HepG2 (cell line): ENCODE data around the gene EMC9. TPM values are rescaled to one million over a fixed set of nuclear protein-coding genes. Genes with fewer than 3 reads are reported as not detected.

Experiments
- ATAC-seq: fragments of 200-7000 bp; cut with Tn5 transposase; 3 replicates; pipeline ENCODE4 v1.9.1; 2020; ENCODE audit warnings: mild to moderate bottlenecking, moderate library complexity
- BruUV-seq: library from RNA; stranded (reverse); fragments of 400-500 nt; replicated peaks from 2 replicates; lab custom pipeline; 2021; lab: Mats Ljungman, UMichigan
- CTCF ChIA-PET: fragments of 300-600 bp; formaldehyde crosslinking; extraction: SDS; loops from one replicate; lab custom pipeline; 2021; ENCODE audit warnings: low total read pairs, inconsistent platforms, low intra/inter-chr PET ratio; lab: Yijun Ruan, JAX
- POLR2A ChIA-PET: fragments of 350-600 bp; sonication (Branson Sonifier 250); formaldehyde crosslinking; loops from one replicate; lab custom pipeline; 2020; ENCODE audit warnings: antibody characterized with exemption, inconsistent platforms; lab: Yijun Ruan, JAX
- DNase-seq: peaks from one replicate; pipeline ENCODE4 v3.0.0-alpha.2; 2015; ENCODE audit warnings: low spot score
- FAIRE-seq: peaks from 3 replicates; lab custom pipeline; 2011; peaks lifted over from hg19 to GRCh38; lab: Jason Lieb, UNC
- H2AFZ ChIP-seq: one replicate; pipeline ENCODE4 v1.6.1; 2011; ENCODE audit warnings: low read length, inconsistent platforms
- H3K27ac ChIP-seq: fragments of 300-600 bp; 3 replicates; pipeline ENCODE4 v1.8.0; 2011; ENCODE audit warnings: mixed run types, mild to moderate bottlenecking, mixed read lengths, low read length, inconsistent platforms; ENCODE audit not compliant: insufficient read depth; ENCODE audit errors: extremely low read length
- H3K27me3 ChIP-seq, 2 experiments: fragments of 200-600 bp in 1 of 2; 2 replicates in 1 of 2; 3 replicates in 1 of 2; pipeline versions ENCODE4 v1.6.0 to v1.8.0; 2011; ENCODE audit warnings: low read length in 2 of 2, mild to moderate bottlenecking in 2 of 2, moderate library complexity in 2 of 2, inconsistent platforms in 1 of 2; ENCODE audit not compliant: insufficient read depth in 2 of 2, control insufficient read depth in 1 of 2
- H3K36me3 ChIP-seq, 2 experiments: fragments of 200-600 bp in 1 of 2; replicated peaks in 1 of 2; 2 replicates in 1 of 2; 3 replicates in 1 of 2; pipeline versions ENCODE4 v1.5.1 to v1.8.0; 2011; ENCODE audit warnings: low read length in 2 of 2, inconsistent platforms in 1 of 2; ENCODE audit not compliant: insufficient read depth in 2 of 2, control insufficient read depth in 1 of 2
- H3K4me1 ChIP-seq: 2 replicates; pipeline ENCODE4 v1.5.1; 2012; ENCODE audit warnings: low read length, inconsistent platforms; ENCODE audit not compliant: insufficient read depth
- H3K4me2 ChIP-seq: 2 replicates; pipeline ENCODE4 v1.6.0; 2011; ENCODE audit warnings: low read depth, low read length, inconsistent platforms
- H3K4me3 ChIP-seq, 3 experiments: fragments of 200-600 bp in 1 of 3; sonication (generic), shearing (Covaris generic) in 1 of 3; replicated peaks in 1 of 3; 2 replicates each; pipeline ENCODE4 v1.5.1; 2011 to 2016; ENCODE audit warnings: low read length in 3 of 3, inconsistent platforms in 2 of 3, low read depth in 2 of 3, mild to moderate bottlenecking in 2 of 3, control low read depth in 1 of 3, mixed read lengths in 1 of 3; ENCODE audit not compliant: insufficient read depth in 1 of 3
- H3K79me2 ChIP-seq: one replicate; pipeline ENCODE4 v1.6.1; 2011; ENCODE audit warnings: low read length, inconsistent platforms; ENCODE audit not compliant: insufficient read depth
- H3K9ac ChIP-seq: 2 replicates; pipeline ENCODE4 v1.6.0; 2011; ENCODE audit warnings: mild to moderate bottlenecking, low read depth, low read length, inconsistent platforms; ENCODE audit not compliant: insufficient read depth
- H3K9me3 ChIP-seq: 2 replicates; pipeline ENCODE4 v1.5.1; 2012; ENCODE audit warnings: mild to moderate bottlenecking, low read length
- H4K20me1 ChIP-seq: 2 replicates; pipeline ENCODE4 v1.6.0; 2011; ENCODE audit warnings: inconsistent platforms, mild to moderate bottlenecking, low read length, moderate library complexity; ENCODE audit not compliant: insufficient read depth
- ARID2 ChIP-seq: sonication (generic); formaldehyde crosslinking; IDR thresholded peaks from 2 replicates; pipeline ENCODE4 v1.8.1; 2022; ENCODE audit warnings: mild to moderate bottlenecking, missing genetic modification reagents, borderline replicate concordance
- CENPT ChIP-seq: sonication (generic); formaldehyde crosslinking; IDR thresholded peaks from 2 replicates; pipeline ENCODE4 v1.8.0; 2022; ENCODE audit warnings: low read depth, mild to moderate bottlenecking, moderate library complexity, missing genetic modification reagents
- DPF2 ChIP-seq: sonication (generic); formaldehyde crosslinking; IDR thresholded peaks from 2 replicates; pipeline ENCODE4 v1.4.0; 2020; ENCODE audit warnings: mild to moderate bottlenecking, low read depth, missing genetic modification reagents, borderline replicate concordance
- NCOA2 ChIP-seq: sonication (generic); formaldehyde crosslinking; IDR thresholded peaks from 2 replicates; pipeline ENCODE4 v1.8.0; 2022; ENCODE audit warnings: inconsistent platforms
- NR0B2 ChIP-seq: sonication (generic); formaldehyde crosslinking; IDR thresholded peaks from 2 replicates; pipeline ENCODE4 v1.4.0; 2020; ENCODE audit warnings: mild to moderate bottlenecking, missing genetic modification reagents
- RFX3 ChIP-seq: IDR thresholded peaks from 2 replicates; pipeline ENCODE4 v1.6.1; 2016; ENCODE audit warnings: missing biosample characterization, missing genetic modification reagents
- STAT5B ChIP-seq: sonication (generic); formaldehyde crosslinking; IDR thresholded peaks from 2 replicates; pipeline ENCODE4 v1.4.0; 2020; ENCODE audit warnings: missing genetic modification reagents
- THYN1 ChIP-seq: sonication (generic); formaldehyde crosslinking; IDR thresholded peaks from 2 replicates; pipeline ENCODE4 v1.8.1; 2023; ENCODE audit warnings: low read depth, mild to moderate bottlenecking, moderate library complexity, missing genetic modification reagents, borderline replicate concordance
- TOPORS ChIP-seq: sonication (generic); formaldehyde crosslinking; IDR thresholded peaks from 2 replicates; pipeline ENCODE4 v1.8.0; 2023; ENCODE audit warnings: mild to moderate bottlenecking, missing genetic modification reagents
- ZBTB20 ChIP-seq: sonication (generic); formaldehyde crosslinking; IDR thresholded peaks from 2 replicates; pipeline ENCODE4 v1.8.1; 2023; ENCODE audit warnings: missing genetic modification reagents, low read depth, mild to moderate bottlenecking, borderline replicate concordance
- ZNF281 ChIP-seq: sonication (generic); formaldehyde crosslinking; IDR thresholded peaks from 2 replicates; pipeline ENCODE4 v1.4.0; 2020; ENCODE audit warnings: missing genetic modification reagents, borderline replicate concordance
- ZNF547 ChIP-seq: sonication (generic); formaldehyde crosslinking; IDR thresholded peaks from 2 replicates; pipeline ENCODE4 v1.5.1; 2020; ENCODE audit warnings: mild to moderate bottlenecking, missing genetic modification reagents
- ZNF615 ChIP-seq: sonication (generic); formaldehyde crosslinking; IDR thresholded peaks from 2 replicates; pipeline ENCODE4 v1.5.0; 2020; ENCODE audit warnings: mild to moderate bottlenecking, missing genetic modification reagents, borderline replicate concordance
- ZNF713 ChIP-seq: sonication (generic); formaldehyde crosslinking; IDR thresholded peaks from 2 replicates; pipeline ENCODE4 v1.4.0; 2020; ENCODE audit warnings: mild to moderate bottlenecking, missing genetic modification reagents
- ZNF724P ChIP-seq: sonication (generic); formaldehyde crosslinking; IDR thresholded peaks from 2 replicates; pipeline ENCODE4 v1.8.0; 2022; ENCODE audit warnings: missing genetic modification reagents, borderline replicate concordance
- ZNF747 ChIP-seq: sonication (generic); formaldehyde crosslinking; IDR thresholded peaks from 2 replicates; pipeline ENCODE4 v1.8.1; 2023; ENCODE audit warnings: missing genetic modification reagents, mild to moderate bottlenecking, borderline replicate concordance
- ZNF761 ChIP-seq: sonication (generic); formaldehyde crosslinking; conservative IDR thresholded peaks from 2 replicates; pipeline ENCODE4 v1.4.0; 2020; ENCODE audit warnings: mild to moderate bottlenecking, missing genetic modification reagents
- ZUFSP ChIP-seq: sonication (generic); formaldehyde crosslinking; IDR thresholded peaks from 2 replicates; pipeline ENCODE4 v1.9.0; 2021; ENCODE audit warnings: missing genetic modification reagents, mild to moderate bottlenecking, borderline replicate concordance
- WGBS: methylation state at CpG from one replicate; pipeline ENCODE4 v1.1.6; 2017; ENCODE audit warnings: low lambda C conversion rate; 5-methylcytosine and 5-hydroxymethylcytosine counted together
- in situ Hi-C: cut with HindIII; loops from 2 replicates; pipeline ENCODE4 v1.10.0; 2017; ENCODE audit warnings: low pct_unique_long_range_greater_than_20kb; ENCODE audit not compliant: extremely low pct_ligation_motif_present
- intact Hi-C: fragments of 100-400 bp; cut with micrococcal nuclease; formaldehyde crosslinking; loops from one replicate; pipeline ENCODE4 v1.10.0; 2022; ENCODE audit not compliant: unreplicated experiment
- polyA plus RNA-seq, 8 experiments: library from polyadenylated mRNA; depleted of rRNA in 3 of 8; stranded (reverse) in 7 of 8; unstranded in 1 of 8; fragments of >200 nt; fragmentation: Illumina TruSeq in 4 of 8; extraction: Trizol in 4 of 8; gene quantifications; 2 replicates each; pipeline versions ENCODE4 v1.2.1 to v1.2.3, GENCODE V29; 2011 to 2016; ENCODE audit warnings: low read depth in 4 of 8, missing spikeins in 1 of 8, mixed read lengths in 1 of 8; ENCODE audit not compliant: insufficient read depth in 1 of 8
- total RNA-seq, 5 experiments: library from RNA; depleted of rRNA; stranded (reverse); fragments of >200 nt; fragmentation: Illumina TruSeq; extraction: Trizol; gene quantifications; 2 replicates each; pipeline ENCODE4 v1.2.3, GENCODE V29; 2016; ENCODE audit warnings: low read depth in 1 of 5

EMC9 gene
- total and polyA plus RNA-seq, 2 of the 13 experiments (the other 11 are each of a cell fraction or from before 2014, with no cell fraction given) = 60.5 to 78.7 TPM

- Histone ChIP-seq H3K27ac (peak overlapping the region; percentile 45), H3K27me3 (peaks cover 0 to 3% of the 10 kb centered on the region in 2 experiments; a peak in 1 of 5 replicates), H3K36me3 (peaks cover 40 to 56% of the 10 kb centered on the region in 2 experiments), H4K20me1 (peaks cover 7% of the 10 kb centered on the region), H3K4me3 (peak overlapping the region; percentile 91 to 100 (median 96)), H3K9me3 (no peaks in the 10 kb centered on the region), H3K9ac (peak overlapping the region; percentile 86), H3K4me1 (peaks cover 51% of the 10 kb centered on the region), H3K79me2 (peaks cover 40% of the 10 kb centered on the region), H3K4me2 (peak overlapping the region; percentile 98), H2AFZ (no peak overlapping the region)
- CTCF ChIA-PET = interaction anchor here (1.0 kb wide), 1 partner anchor 149 kb away, joined by 3 read pairs; no protein-coding TSS in a partner anchor
- FAIRE-seq = peak; percentile 30
- no peak for DNase-seq
- peak; percentile 5 for ATAC-seq
- intact Hi-C loops = no loop called here
- WGBS = 2% methylated on average over 27 of the region's 29 CpGs
- in situ Hi-C loops = loop anchor here (25.0 kb wide), 1 partner anchor 836 kb away; the partner anchor contains the start of genes BCL2L2, PABPN1 and PPP1R3E
- BruUV-seq = TSS peak; percentile 63
- POLR2A ChIA-PET = interaction anchor here (0.9 to 8.5 kb wide), 17 partner anchors 11 to 537 kb away, joined by 3 to 279 read pairs (median 33); partner anchors contain the start of genes CHMP4A, CIDEB, DCAF11 and FITM1
- TF ChIP-seq ZNF615 (CRISPR knock-in tag) (no peak), ZNF761 (CRISPR knock-in tag) (peak; percentile 75; the same call in 1 of the 2 replicates), ZNF281 (CRISPR knock-in tag) (0 out of 2 replicates have a peak, but pooled peaks have one; percentile 26), CENPT (CRISPR knock-in tag) (peak; percentile 55; the same call in 1 of the 2 replicates), THYN1 (CRISPR knock-in tag) (no peak), NR0B2 (CRISPR knock-in tag) (no peak; the same call in 1 of the 2 replicates), ARID2 (CRISPR knock-in tag) (peak; percentile 7; the same call in 1 of the 2 replicates), STAT5B (CRISPR knock-in tag) (no peak), ZNF724P (peak; percentile 34; the same call in 1 of the 2 replicates), ZUFSP (CRISPR knock-in tag) (no peak), DPF2 (CRISPR knock-in tag) (peak; percentile 34; the same call in 1 of the 2 replicates), ZNF547 (CRISPR knock-in tag) (peak; percentile 54; the same call in 1 of the 2 replicates), ZBTB20 (peak; percentile 37; the same call in 1 of the 2 replicates), RFX3 (CRISPR knock-in tag) (no peak), TOPORS (0 out of 2 replicates have a peak, but pooled peaks have one; percentile 72), NCOA2 (CRISPR knock-in tag) (peak; percentile 4; the same call in 1 of the 2 replicates), ZNF713 (CRISPR knock-in tag) (peak; percentile 61; the same call in 1 of the 2 replicates), ZNF747 (CRISPR knock-in tag) (0 out of 2 replicates have a peak, but pooled peaks have one; percentile 21)
Measured at GRCh38 chr14:24147761-24148428, 6.5 kb upstream of the EMC9 start.
